ENCODE data around the gene IGLON5.

- TF ChIP-seq POLR2A (IDR thresholded peaks at IDR 0.05) (no peak), CTCF (IDR thresholded peaks at IDR 0.05) (no peak)
Observed at GRCh38 chr19:51326216-51327065, 15.0 kb downstream of the IGLON5 start.
